ENCODE measurements around the gene HMGA1.

Gene HMGA1, protein sequence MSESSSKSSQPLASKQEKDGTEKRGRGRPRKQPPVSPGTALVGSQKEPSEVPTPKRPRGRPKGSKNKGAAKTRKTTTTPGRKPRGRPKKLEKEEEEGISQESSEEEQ
- total RNA-seq: 77.9 to 164 (median 114) reads per million in 4 experiments

DNA sequence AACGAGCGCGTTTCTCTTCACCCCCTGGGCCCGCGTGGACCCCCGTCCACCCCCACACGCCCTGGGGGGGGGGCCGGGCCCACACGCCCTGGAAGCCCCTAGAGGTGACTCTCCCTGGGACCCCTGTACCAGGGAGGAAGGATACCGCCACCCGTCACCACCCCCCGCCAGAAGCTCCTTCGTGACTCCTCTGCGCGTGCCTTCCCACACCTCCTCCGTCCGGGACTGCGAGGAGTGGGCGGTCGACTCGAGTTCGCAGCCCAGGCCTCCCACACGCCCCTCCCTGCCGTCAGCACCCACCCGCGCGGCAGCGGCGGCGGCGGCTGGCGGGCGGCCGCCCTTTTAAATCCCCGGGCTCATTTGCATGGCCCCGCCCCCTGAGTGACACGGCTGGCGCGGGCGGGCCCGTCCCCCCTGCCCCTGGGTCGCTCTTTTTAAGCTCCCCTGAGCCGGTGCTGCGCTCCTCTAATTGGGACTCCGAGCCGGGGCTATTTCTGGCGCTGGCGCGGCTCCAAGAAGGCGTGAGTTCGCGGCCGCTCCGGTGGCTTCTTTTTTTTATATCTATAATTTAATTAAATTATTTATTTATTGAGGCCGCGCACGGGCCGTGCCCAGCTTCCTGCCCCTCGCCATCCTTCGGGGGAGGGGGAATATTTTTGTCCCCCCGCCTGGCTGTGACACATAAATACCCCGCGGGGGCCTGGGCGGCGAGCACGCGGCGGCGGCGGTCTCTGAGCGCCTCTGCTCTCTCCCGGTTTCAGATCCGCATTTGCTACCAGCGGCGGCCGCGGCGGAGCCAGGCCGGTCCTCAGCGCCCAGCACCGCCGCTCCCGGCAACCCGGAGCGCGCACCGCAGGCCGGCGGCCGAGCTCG is at the start of gene HMGA1:
TSS of gene HMGA1 (plus strand) at position 431 of the 873 bp plus-strand sequence. CDS start 3,908 bp downstream, outside the sequence.
- peak; percentile 88 for DNase-seq

DNA sequence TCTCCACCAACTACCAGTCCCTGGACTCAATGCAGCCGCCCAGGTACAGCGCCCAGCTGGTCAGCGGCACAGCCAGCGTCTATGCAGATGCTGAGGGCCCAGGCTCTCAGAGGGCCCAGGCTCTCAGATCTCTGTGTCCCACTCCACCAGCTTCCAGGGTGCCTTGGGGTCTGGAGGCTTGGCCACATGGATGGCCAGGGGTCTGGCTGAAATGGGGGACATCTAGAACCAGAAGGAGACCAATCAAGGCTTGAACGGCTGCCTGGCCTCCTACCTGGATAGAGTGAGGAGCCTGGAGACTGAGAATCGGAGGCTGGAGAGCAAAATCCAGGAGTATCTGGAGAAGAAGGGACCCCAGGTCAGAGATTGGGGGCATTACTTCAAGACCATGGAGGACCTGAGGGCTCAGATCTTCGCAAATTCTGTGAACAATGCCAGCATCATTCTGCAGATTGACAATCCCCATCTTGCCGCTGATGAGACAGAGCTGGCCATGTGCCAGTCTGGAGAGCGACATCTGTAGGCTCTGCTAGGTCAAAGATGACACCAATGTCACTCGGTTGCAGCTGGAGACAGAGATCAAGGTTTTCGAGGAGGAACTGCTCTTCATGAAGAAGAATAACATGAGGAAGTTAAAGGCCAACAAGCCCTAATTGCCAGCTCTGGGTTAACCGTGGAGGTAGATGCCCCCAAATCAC is 46.7 kb upstream of the HMGA1 start:
- DNase-seq: peak; percentile 24

DNA sequence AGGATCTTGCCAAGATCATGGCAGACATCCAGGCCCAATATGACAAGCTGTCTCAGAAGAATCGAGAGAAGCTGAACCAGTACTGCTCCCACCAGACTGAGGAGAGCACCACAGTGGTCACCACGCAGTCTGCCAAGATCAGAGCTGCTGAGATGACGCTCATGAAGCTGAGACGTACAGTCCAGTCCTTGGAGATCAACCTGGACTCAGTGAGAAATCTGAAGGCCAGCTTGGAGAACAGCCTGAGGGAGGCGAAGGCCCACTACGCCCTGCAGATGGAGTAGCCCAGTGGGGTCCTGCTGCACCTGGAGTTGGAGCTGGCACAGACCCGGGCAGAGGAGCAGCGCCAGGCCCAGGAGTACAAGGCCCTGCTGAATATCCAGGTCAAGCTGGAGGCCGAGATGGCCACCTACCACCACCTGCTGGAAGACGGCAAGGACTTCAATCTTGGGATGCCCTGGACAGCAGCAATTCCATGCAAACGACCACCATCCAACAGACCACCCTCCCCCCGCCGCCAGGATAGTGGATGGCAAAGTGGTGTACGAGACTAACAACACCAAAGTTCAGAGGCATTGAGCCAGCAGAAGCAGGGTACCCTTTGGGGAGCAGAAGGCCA is 46.1 kb upstream of the HMGA1 start:
- DNase-seq: no peak

DNA sequence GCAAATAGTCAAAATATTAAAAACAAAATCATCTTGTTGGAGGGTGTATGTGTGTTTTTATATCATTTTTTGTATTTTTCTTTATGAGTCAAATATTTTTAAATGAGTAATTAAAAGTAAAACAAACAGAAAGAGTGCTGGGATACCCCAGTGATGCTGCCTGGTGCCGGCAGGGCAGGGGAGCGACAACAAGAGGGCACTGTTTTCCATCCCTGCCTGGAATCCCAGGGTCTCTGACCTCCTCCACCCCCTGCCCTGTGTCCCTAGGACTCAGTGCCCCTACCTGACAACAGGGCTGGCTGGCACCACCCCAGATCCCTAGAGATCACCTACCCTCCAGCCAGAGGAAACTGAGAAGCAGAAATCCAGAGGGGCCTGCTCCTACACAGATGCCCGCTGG is 41.9 kb upstream of the HMGA1 start:
- DNase-seq: no peak

DNA sequence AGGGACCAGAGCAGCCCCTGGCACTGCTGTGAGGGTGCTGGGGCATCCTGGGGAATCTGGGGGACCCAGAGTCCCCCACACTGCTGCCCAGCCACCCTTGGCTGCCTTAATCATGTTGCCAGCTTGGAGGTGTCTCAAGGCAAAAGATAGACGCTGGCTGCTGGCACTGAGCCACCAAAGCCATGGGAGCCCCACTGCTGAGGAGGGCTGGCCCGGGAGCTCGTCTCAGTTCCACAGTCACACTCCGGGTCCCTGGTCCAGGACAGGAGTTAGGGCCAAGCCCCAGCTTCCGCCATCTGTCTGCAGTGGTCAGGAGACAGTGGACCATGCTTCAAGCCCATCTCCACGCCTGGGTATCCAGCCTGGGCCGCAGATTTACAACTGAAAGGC is 41.0 kb upstream of the HMGA1 start:
- no peak for DNase-seq

DNA sequence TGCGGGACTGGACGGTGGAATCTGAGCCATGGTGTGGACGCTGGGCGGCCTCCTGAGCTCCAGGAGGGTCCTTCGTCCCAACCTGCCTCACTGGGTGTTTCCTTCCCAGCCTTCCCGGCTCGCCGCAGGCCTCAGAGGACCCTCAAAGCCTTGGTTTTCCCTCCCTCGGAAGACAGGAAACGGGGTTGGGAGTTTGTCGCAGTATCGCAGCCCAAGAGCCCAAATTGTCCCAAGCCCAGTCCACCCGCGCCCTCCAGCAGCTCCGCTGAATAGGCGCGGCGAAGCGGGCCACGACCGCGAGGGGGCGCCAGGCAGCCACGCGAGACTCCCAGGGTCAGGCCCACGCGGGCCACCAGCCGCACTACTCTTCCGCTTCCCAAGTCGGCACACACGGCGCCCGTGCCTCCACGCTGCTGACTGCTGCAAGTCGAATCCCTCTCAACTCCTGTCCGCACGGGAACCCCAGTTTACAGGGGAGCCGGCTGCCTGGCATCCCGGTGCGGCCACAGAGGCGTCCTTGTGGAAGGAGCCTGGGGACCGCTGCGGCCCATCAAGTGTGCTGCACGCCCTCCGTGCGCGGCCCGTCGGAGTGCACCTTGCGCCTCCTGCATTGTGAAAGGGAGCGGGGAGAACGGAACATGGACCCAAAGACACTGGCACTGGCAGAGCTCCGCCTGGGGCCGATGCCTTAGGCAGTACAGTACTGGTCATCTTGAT is 40.4 kb upstream of the HMGA1 start:
- peak; percentile 85 for DNase-seq

DNA sequence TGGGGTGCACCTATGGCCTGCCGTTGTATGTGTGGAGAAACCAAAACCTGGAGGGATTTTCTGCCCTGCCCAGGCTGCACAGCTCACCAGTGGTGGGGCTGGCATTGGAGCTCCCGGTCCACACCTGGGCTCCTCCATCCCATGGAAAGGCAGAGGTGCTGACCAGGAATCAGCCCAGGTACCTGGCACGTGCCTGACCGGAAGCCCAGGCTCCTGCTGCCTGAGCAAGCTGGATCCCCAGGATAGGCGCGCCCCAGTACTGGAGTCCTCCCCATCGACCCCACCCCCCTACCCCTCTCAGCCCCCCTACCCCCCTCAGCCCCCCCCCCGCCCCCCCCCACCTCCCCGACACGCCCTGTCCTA is 39.9 kb upstream of the HMGA1 start:
- DNase-seq: no peak

DNA sequence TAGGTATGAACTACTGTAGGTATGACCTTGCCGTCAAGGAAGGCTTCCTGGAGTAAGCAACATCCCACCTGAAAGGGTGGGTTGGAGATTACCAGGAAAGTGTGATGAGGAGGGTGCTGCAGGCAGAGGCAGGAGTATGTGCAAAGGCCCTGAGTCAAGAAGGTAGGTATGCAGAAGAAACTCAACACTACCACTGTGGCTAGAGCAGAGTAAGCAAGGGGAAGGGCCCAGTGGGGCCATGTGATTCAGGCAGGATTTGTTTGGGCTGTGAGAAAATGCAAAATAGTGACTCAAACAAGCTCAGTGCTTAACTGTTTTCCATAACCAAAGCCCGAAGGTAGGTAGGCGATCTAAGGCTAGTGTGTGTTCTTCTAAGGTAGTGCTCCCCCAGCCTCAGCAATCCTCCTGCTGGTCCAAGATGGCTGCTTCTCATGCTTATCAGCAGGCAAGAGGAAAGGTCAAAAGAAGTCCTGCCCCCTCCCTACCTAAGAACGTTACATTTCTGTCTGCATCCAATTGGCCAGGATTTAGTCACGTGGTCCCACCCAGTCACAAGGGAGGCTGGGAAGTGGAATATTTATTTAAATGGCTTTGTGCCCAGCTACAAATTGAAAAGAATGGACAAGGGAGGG is 36.2 kb upstream of the HMGA1 start:
- DNase-seq: no peak

DNA sequence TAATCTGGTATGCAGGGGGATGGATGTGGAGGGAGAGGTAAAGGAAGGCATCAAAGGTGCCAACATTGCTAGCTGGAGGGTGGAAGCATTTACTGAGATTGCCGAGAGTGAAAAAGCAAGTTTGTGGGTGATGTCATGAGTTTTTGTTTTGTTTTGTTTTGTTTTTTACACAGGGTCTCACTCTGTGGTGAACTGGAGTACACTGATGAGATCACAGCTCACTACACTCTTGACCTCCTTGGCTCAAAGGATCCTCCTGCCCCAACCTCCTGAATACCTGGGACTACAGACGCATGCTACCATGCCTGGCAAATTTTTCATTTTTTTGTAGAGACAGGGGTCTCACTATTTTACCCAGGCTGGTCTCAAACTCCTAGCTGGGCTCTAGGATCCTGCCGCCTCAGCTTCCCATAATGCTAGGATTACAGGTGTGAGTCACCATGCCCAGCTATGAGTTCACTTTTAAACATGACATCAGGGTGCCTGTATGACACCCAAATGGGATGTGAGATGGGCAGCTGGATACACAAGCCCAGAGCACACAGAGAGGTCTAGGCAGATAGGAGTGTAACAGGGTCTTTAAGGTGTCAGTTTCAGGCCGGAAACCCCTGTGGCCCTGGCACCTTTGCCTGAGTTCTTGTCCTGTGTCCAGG is 35.1 kb upstream of the HMGA1 start:
- DNase-seq: no peak

DNA sequence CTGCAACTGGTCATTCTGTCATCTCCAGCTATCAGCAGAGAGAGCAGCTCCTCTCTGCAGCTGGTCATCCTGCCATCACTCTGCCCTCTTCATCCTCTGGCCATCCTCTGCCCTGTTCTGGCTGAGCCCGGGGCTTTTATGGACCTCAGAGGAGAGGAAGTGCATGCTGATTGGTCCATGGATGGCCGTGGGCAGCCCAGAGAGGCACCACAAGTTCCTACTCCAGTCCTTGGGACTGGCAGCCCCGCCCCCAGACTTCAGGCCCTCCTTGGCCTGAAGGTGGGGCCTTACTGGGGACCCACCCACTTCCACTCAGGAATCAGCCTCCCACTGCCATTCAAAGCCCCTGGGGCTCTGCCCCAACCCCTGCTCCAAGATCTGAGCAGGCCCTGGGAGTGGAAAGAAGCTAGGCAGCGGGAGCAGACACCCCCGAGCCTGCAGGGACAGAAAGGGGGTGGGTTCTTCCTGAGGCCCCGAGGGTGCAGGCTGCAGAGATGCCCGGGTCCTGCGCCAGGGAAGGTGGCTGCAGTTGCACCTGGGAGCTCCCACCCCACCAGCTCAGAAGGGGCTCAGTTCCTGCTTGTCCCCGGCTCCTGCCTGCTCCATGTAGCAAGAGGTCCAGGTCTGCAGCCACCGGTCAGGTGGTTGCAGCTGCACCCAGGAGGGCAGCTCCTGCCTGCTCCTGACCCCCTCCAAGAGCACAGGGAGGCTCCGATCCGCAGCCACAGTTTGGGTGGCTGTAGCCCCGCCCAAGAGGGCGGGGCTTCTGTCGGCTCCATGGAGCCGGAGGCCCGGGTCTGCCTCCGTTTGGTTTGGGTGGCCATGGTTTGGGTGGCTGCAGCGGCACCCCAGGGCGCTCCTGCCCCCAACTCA is 34.1 kb upstream of the HMGA1 start:
- no peak for DNase-seq

DNA sequence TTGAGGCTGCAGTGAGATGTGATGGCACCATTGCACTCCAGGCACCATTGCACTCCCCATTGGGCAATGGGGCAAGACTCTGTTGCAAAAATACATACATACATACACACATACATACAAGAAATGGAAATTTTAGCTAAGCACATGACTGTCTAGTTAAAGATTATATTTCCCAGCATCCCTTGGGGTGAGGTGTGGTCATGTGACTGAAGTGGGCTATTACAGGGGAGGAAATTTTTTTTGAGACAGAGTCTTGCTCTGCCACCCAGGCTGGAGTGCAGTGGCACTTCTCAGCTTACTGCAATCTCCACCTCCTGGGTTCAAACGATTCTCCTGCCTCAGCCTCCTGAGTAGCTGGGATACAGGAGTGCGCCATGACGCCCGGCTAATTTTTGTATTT is 32.0 kb upstream of the HMGA1 start:
- no peak for DNase-seq

DNA sequence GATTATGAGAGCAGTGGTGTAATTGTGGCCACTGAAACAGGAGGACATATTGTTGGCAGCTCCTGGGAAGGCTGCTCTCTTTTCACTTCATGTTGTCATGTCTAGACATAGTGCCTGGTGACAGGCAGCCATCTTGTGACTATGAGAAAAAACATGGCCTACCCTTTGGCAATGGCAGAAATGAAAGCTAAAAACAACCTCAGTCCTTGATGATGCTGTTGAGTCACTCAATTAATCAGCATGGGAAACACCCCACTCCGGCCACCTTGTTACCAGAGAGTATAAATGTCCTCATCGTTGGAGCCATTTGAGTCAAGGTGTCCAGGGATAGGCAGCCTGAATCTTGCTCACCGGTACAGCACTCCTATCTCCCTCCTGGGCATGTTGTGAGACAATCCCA is 31.2 kb upstream of the HMGA1 start:
- no peak for DNase-seq

DNA sequence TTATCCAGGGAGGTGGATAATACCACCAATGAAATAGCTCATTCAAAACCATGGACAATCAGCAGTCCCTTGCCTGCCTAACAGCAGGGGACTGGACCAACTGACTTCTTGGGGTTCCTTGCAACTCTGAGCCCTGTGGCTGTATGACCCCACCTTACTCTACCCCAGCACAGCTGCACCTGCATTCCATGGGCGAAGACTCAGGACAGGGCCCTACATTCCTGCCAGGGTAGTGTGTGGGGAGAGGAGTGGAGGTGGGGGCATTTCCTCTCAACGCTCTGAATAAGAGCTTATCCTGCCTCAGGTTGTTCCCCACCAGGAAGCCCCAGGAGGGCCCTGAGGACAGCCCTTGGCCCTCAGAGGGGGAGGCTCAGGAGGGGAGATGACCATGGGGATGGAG is 30.8 kb upstream of the HMGA1 start:
- DNase-seq: no peak

DNA sequence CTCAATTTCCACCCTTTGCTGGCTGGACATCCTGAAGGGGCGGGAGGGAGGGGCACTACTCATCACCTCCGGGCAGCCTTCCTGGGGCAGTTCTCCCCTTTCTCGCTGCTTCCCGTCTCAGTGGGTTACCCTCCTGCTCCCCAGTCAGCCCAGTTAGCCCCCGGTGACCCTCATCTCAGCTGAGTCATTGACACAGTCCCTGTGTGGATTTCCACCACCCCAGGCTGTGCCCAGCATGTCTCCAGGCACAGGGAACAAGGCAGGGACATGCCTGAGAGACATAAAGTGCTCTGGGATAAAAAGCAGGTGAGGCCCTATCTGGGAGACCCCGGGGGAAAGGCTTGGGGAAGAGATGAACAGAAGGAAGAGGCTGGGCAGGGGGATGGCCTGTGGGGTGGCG is 29.9 kb upstream of the HMGA1 start:
- no peak for DNase-seq

DNA sequence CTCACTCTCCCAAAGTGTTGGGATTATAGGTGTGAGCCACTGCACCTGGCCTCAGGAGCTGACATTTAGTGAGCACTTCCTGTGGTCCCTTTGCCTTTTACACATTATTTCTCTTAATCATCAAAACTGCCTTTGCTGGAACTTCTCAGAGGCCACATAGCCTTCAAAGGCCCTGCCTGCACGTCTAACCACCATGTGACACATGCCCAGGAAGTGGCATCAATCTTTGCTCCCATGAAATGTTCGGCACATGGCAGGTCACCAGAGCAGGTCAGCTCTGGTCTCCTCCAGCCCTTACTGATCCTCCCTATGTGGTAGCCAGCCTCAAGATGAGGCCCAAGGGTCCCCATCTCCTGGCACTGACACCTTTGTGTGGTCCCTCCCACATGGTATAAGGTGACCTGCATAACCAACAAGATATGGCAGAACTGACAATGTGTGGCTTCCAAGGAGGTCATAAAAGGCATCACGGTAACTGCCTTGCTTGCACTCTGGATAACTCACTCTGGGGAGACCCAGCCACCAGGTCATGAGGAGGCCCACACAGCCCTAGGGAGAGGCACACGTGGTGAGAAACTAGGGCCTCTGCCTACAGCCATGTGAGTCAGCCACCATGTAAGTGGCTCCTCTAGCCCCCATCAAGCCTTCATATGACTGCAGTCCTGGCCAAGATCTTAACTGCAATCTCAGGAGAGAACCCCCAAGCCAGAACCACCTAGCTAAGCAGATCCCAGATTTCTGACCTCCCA is 28.8 kb upstream of the HMGA1 start:
- DNase-seq: no peak

DNA sequence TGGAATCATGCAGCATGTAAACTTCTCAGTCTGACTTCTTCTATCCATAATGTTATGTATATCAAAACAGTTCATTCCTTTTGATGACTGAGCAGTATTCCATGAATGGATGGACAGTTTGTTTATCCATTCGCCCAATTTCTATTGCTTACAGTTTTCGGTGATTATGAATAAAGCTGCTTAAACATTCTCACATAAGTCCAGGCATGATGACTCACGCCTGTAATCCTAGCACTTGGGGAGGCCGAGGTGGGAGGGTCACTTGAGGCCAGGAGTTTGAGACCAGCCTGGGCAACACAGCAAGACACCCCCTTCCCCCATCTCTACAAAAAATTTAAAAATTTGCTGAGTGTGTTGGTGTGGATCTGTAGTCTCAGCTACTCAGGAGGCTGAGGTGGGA is 22.9 kb upstream of the HMGA1 start:
- DNase-seq: no peak

DNA sequence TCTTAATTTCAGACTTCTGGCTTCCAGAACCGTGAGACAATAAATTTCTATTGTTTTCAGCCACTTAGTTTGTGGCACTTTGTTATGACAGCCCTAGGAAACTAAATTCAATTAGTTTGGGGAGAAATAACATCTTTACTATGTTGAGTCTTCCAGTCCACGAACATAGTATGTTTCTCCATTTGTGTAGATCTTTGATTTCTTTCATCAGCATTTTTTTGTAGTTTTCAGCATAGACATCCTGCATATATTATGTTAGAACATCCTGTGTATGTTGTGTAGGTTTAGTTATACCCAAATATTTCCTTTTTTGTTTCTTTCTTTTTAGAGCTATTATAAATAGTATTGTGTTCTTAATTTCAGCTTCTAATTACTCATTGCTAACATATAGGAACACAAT is 18.0 kb upstream of the HMGA1 start:
- DNase-seq: no peak

DNA sequence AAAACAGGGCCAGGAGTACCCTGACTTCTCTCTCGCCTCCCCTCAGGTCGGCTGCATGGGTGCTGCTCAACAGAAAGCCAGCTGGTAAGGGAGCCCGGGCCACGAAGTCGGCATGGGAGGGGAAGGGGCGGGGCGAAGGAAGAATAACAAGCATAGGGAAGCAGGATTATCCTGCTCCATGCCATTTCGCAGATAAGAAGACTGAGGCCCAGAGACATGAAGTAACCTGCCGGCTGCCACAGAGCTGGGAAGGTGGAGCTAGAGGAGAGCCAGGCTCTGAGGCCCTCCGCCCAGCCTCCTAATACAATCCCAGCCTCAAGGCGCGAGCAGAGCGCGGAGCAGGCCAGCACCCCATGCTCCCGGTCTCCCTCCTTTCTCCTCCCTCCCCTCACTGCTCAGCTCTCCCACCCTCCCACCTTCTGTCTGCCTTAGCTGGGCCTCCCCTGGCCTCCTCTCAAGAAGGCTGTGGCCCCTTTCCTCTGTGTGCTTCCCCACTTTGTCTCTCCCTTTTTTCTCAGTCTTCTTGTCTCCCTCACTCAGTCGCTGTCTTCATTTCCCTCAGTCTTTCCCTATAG is 13.2 kb upstream of the HMGA1 start:
- DNase-seq: no peak

All from effector CD8-positive, alpha-beta T cell (primary cell).